Parathyroid adenoma (tissue), 2 donors: ENCODE measurements around the gene LDLRAD2.

Experiments used
- H2AFZ ChIP-seq: fragments of 300-600 bp; sonication (generic); one replicate; pipeline ENCODE4 v1.7.0; 2017; ENCODE audit warnings: antibody characterized with exemption, mild to moderate bottlenecking
- H3K27ac ChIP-seq: fragments of 300-600 bp; sonication (generic); one replicate; pipeline ENCODE4 v1.7.0; 2017
- H3K27me3 ChIP-seq: fragments of 300-600 bp; sonication (generic); one replicate; pipeline ENCODE4 v1.7.0; 2017; ENCODE audit warnings: low read length; ENCODE audit not compliant: control insufficient read depth, insufficient read depth
- H3K36me3 ChIP-seq: fragments of 300-600 bp; sonication (generic); one replicate; pipeline ENCODE4 v1.7.0; 2017; ENCODE audit warnings: low read length; ENCODE audit not compliant: control insufficient read depth, insufficient read depth
- H3K4me1 ChIP-seq: fragments of 300-600 bp; sonication (generic); one replicate; pipeline ENCODE4 v1.7.0; 2017; ENCODE audit warnings: control low read depth
- H3K4me2 ChIP-seq: fragments of 300-600 bp; sonication (generic); one replicate; pipeline ENCODE4 v1.7.0; 2017; ENCODE audit warnings: low read length
- H3K4me3 ChIP-seq: fragments of 300-600 bp; sonication (generic); one replicate; pipeline ENCODE4 v1.7.0; 2017; ENCODE audit warnings: low read depth, low read length
- H3K79me2 ChIP-seq: fragments of 300-600 bp; sonication (generic); one replicate; pipeline ENCODE4 v1.7.0; 2017; ENCODE audit warnings: control low read depth
- H3K9ac ChIP-seq: fragments of 300-600 bp; sonication (generic); one replicate; pipeline ENCODE4 v1.7.0; 2017; ENCODE audit warnings: mild to moderate bottlenecking
- H3K9me3 ChIP-seq: fragments of 300-600 bp; sonication (generic); one replicate; pipeline ENCODE4 v1.7.0; 2017; ENCODE audit warnings: low read length; ENCODE audit not compliant: control insufficient read depth
- TF ChIP-seq, protein P1 (sequence below): fragments of 300-600 bp; sonication (generic); IDR thresholded peaks from one replicate; pipeline ENCODE4 v1.7.0; 2017; ENCODE audit warnings: antibody characterized with exemption, mild to moderate bottlenecking
- donor health status: primary hyperparathyroidism.

The LDLRAD2 gene

DNA sequence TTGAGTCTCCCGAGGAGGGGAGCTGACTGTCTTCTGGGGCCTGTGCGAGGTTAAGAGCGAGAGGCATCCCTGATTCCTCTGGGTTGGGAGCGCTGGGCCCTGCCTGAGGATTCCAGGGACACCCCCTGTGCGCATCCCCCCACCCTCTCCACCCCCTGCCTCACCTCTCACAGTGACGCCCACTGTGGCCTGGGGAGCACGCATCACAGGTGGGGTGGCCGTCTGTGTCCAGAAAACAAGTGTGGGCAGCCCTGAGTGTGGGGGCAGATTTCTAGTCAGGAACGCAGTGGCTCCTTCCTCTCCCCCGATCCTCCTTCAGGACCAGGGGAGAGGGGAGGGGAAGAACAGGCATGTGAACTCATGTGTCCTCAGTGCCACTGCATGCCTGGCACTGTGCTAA is 61.7 kb downstream of the LDLRAD2 start:
- Histone ChIP-seq H2AFZ (no peak overlapping the region), H3K9ac (no peak overlapping the region), H3K27ac (no peak overlapping the region), H3K9me3 (no peaks in the 10 kb centered on the region), H3K4me1 (no peaks in the 10 kb centered on the region), H3K4me2 (no peak overlapping the region), H3K27me3 (no peaks in the 10 kb centered on the region), H3K79me2 (no peaks in the 10 kb centered on the region), H3K36me3 (no peaks in the 10 kb centered on the region), H3K4me3 (no peak overlapping the region)
- TF ChIP-seq, protein P1, sequence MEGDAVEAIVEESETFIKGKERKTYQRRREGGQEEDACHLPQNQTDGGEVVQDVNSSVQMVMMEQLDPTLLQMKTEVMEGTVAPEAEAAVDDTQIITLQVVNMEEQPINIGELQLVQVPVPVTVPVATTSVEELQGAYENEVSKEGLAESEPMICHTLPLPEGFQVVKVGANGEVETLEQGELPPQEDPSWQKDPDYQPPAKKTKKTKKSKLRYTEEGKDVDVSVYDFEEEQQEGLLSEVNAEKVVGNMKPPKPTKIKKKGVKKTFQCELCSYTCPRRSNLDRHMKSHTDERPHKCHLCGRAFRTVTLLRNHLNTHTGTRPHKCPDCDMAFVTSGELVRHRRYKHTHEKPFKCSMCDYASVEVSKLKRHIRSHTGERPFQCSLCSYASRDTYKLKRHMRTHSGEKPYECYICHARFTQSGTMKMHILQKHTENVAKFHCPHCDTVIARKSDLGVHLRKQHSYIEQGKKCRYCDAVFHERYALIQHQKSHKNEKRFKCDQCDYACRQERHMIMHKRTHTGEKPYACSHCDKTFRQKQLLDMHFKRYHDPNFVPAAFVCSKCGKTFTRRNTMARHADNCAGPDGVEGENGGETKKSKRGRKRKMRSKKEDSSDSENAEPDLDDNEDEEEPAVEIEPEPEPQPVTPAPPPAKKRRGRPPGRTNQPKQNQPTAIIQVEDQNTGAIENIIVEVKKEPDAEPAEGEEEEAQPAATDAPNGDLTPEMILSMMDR: no peak

DNA sequence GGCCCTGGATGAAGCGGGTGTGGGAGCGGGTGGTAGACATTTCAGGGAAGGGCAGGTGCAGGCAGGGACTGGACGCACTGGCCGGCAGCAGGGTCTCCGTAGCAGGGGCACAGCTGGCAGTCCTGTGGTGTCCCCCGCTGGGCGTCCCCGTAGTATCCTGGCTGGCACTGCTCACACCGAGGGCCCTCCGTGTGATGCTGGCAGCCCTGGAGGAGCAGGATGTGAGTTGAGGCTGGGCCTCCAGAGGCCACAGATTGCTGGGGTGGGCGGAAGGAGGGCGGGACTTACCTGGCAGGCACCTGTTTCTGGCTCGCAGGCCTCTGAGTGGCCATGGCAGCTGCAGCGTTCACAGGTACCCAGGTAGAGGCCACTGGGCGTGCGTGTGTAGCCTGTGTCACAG is 62.3 kb downstream of the LDLRAD2 start:
- Histone ChIP-seq H3K36me3 (no peaks in the 10 kb centered on the region), H3K27ac (no peak overlapping the region), H3K9ac (no peak overlapping the region)

More for the DNA sequence above, 62.3 kb downstream of the LDLRAD2 start:
- Histone ChIP-seq H2AFZ (no peak overlapping the region), H3K4me3 (no peak overlapping the region), H3K4me2 (no peak overlapping the region), H3K4me1 (no peaks in the 10 kb centered on the region), H3K79me2 (no peaks in the 10 kb centered on the region), H3K9me3 (no peaks in the 10 kb centered on the region), H3K27me3 (no peaks in the 10 kb centered on the region)
- TF ChIP-seq, protein P1: no peak
